Thoracic aorta (tissue), 2 donors: ENCODE data around the gene PPP2R5B. TPM values are rescaled to one million over a fixed set of nuclear protein-coding genes. Genes with fewer than 3 reads are reported as not detected.

Experiments
- ATAC-seq: fragments of 150-250 bp; one replicate; pipeline ENCODE4 v1.8.0; 2017; ENCODE audit warnings: low read depth; ENCODE audit not compliant: insufficient number of reproducible peaks, low FRiP score
- DNase-seq: peaks from one replicate; pipeline ENCODE4 v3.0.0-alpha.2; 2020; ENCODE audit warnings: low spot score
- H3K27ac ChIP-seq, 2 donors: fragments of 200-600 bp; sonication (generic); 1 replicate in 1 of 2; 2 replicates in 1 of 2; pipeline ENCODE4 v1.5.1; 2016; ENCODE audit warnings: mild to moderate bottlenecking in 2 of 2, moderate library complexity in 2 of 2
- H3K27me3 ChIP-seq: fragments of 200-600 bp; sonication (generic); replicated peaks from 2 replicates; pipeline ENCODE4 v1.6.0; 2016; ENCODE audit warnings: mild to moderate bottlenecking; ENCODE audit not compliant: insufficient read depth
- H3K36me3 ChIP-seq: fragments of 200-600 bp; sonication (generic); one replicate; pipeline ENCODE4 v1.5.1; 2016
- H3K4me1 ChIP-seq, 2 donors: fragments of 200-600 bp; sonication (generic); 1 replicate in 1 of 2; 2 replicates in 1 of 2; pipeline versions ENCODE4 v1.5.1 to v1.6.0; 2016; ENCODE audit warnings: low read depth in 2 of 2, mild to moderate bottlenecking in 1 of 2; ENCODE audit not compliant: control insufficient read depth in 1 of 2
- H3K4me3 ChIP-seq: fragments of 200-600 bp; sonication (generic); 2 replicates; pipeline ENCODE4 v1.5.1; 2016; ENCODE audit warnings: mild to moderate bottlenecking
- H3K9me3 ChIP-seq: fragments of 200-600 bp; sonication (generic); 2 replicates; pipeline ENCODE4 v1.5.1; 2016
- total RNA-seq, 2 donors: library from RNA; depleted of rRNA; stranded (reverse); fragments of >200 nt; gene quantifications; one replicate each; pipeline versions ENCODE4 v1.1.0 to v1.2.3, GENCODE V29; 2016
- TF ChIP-seq, protein P1 (sequence below): fragments of 200-600 bp; sonication (generic); IDR thresholded peaks from one replicate; pipeline ENCODE4 v1.5.1; 2019; ENCODE audit warnings: antibody characterized with exemption

The PPP2R5B gene
- total RNA-seq, 2 donors from 2014 or later, result 21.0 to 38.2 TPM

DNA sequence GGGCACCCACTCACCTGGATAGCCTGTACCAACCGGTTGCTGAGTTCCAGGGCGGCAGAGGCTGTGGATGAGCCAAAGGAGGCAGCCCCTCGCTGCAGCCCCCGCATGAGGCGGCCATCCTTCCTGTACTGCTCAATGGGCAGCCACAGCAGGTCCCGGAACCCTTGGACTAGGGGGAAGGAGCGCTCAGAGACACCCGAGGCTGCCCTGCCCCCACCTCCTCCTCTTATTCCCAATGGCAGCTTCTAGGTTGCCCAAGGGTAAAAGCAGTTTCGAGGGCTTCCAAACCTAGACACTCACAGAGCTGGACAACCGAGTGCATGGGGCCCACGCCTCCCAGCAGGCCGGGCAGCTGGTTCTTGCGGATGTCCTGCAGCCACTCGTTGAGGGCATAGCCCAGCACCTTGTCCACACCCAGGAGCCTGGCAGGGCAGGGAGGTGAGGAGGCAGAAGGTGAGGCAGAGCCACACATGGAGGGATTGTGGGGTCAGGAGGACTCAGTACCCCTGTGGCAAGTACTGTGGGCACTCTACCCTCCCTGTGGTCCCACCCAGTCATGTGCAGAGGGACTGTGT, 28.0 kb upstream of the PPP2R5B start:
- Histone ChIP-seq H3K4me3 (no peak overlapping the region), H3K9me3 (no peaks in the 10 kb centered on the region), H3K27ac (no peak overlapping the region), H3K27me3 (no peaks in the 10 kb centered on the region), H3K4me1 (no peaks in the 10 kb centered on the region), H3K36me3 (peaks cover 34% of the 10 kb centered on the region)
- ATAC-seq (no peak), DNase-seq (no peak)
- TF ChIP-seq, protein P1, sequence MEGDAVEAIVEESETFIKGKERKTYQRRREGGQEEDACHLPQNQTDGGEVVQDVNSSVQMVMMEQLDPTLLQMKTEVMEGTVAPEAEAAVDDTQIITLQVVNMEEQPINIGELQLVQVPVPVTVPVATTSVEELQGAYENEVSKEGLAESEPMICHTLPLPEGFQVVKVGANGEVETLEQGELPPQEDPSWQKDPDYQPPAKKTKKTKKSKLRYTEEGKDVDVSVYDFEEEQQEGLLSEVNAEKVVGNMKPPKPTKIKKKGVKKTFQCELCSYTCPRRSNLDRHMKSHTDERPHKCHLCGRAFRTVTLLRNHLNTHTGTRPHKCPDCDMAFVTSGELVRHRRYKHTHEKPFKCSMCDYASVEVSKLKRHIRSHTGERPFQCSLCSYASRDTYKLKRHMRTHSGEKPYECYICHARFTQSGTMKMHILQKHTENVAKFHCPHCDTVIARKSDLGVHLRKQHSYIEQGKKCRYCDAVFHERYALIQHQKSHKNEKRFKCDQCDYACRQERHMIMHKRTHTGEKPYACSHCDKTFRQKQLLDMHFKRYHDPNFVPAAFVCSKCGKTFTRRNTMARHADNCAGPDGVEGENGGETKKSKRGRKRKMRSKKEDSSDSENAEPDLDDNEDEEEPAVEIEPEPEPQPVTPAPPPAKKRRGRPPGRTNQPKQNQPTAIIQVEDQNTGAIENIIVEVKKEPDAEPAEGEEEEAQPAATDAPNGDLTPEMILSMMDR, result no peak

DNA sequence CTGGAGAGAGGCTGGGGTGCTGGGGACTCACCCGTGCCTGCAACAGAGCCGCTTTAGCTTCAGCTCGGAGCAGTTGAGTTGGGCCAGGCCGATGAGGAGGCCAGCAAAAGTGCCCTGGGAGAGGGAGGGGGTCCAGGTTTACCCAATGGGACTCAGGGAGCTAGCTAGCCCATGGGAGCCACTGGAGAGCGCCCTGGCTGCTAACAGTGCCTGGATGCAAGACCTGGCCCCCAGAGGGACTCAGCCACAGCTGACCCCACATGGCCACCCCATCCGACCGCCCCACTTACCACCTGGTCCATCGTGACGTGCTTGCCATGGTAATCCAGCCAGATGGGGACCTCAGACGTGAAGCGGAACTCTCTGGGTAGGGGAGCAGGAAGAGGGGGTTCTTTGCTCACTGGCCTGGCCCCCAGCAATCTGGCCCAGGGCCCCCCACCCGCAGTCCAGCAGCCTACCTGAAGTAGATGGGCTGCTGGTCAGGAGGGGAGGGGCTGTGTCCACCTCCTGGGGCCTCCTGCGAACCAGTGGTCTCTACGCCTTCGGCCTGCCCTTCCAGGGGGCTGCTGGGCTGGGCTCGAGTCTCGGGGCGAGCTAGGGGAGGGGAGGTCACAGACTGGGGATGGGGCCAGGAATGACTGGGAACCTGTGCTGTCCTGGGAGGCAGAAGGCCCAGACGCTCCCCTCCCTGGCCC, 27.0 kb upstream of the PPP2R5B start:
- Histone ChIP-seq H3K4me3 (no peak overlapping the region), H3K9me3 (no peaks in the 10 kb centered on the region), H3K4me1 (no peaks in the 10 kb centered on the region), H3K36me3 (peaks cover 41% of the 10 kb centered on the region), H3K27ac (no peak overlapping the region), H3K27me3 (no peaks in the 10 kb centered on the region)
- ATAC-seq (no peak), DNase-seq (no peak)
- TF ChIP-seq, protein P1, result no peak

DNA sequence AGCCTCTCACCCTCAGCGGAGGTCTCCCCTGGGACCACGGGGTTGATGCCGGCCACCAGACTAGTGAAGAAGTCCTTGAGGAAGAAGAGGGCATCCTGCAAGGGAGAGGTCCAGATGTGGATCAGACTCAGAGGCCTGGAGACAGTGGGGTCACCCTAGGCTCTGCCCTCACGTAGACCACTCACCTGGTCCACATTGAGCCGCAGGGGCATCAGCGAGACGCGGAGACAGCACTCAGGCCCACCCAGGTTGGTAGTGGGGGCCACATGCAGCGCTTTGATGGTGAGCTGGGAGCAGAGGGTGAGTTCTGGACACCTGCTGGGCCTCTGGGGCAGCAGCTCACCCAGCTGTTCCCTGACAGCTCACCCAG, 26.4 kb upstream of the PPP2R5B start:
- Histone ChIP-seq H3K36me3 (peaks cover 44% of the 10 kb centered on the region), H3K4me1 (no peaks in the 10 kb centered on the region), H3K27me3 (no peaks in the 10 kb centered on the region), H3K4me3 (no peak overlapping the region), H3K9me3 (no peaks in the 10 kb centered on the region), H3K27ac (no peak overlapping the region)
- no peak for ATAC-seq
- DNase-seq, result no peak
- TF ChIP-seq, protein P1, result no peak

DNA sequence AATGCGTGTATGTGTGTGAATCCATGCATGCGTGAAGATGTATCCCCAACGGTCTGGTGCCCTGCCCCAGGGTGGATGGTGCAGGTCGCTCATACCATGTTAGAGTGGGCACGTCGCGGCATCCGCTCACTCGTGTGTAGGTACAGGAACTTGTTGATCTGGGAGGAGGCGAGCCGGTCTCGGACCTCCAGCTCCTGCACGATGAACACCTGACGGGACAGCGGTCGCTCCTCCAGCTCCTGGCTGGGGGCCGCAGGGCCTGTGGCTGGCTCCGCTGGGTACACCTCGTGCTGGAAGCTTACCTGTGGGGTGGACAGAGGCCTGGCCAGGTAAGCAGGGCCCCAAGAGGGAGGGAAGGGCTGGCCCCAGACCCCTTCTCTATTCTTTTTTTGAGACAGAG, 25.9 kb upstream of the PPP2R5B start:
- Histone ChIP-seq H3K36me3 (peaks cover 49% of the 10 kb centered on the region), H3K27ac (no peak overlapping the region), H3K9me3 (no peaks in the 10 kb centered on the region), H3K4me3 (no peak overlapping the region), H3K27me3 (no peaks in the 10 kb centered on the region), H3K4me1 (no peaks in the 10 kb centered on the region)
- TF ChIP-seq, protein P1, result no peak
- no peak for ATAC-seq
- no peak for DNase-seq

DNA sequence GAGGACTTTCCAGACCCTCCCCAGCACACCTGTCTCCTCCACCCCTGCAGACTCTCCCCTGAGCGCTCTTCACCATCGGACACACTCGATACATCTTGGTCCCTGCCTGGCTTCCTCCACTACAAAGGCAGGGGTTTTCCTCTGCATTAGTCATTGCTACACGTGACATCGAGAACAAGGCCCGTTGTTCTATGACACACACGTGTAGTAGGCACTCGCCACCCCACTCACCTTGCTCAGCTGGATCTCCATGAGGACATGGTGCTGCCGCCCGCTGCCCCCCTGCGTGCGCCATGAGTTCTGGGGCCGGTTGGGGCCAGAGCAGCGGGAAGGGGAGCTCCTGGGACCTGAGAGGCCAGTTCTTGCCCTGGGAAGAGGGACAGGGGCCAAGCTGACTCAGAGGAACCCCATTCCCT, 24.2 kb upstream of the PPP2R5B start:
- TF ChIP-seq, protein P1, result no peak
- H3K27ac ChIP-seq, result no peak overlapping the region
- H3K4me3 ChIP-seq, result no peak overlapping the region

More for the DNA sequence above, 24.2 kb upstream of the PPP2R5B start:
- no peaks in the 10 kb centered on the region for H3K4me1 ChIP-seq
- ATAC-seq (no peak), DNase-seq (no peak)
- H3K36me3 ChIP-seq, result peaks cover 57% of the 10 kb centered on the region
- no peaks in the 10 kb centered on the region for H3K9me3 ChIP-seq
- H3K27me3 ChIP-seq, result no peaks in the 10 kb centered on the region
